A673 (cell line): ENCODE data around the gene SEMA6A. TPM values are rescaled to one million over a fixed set of nuclear protein-coding genes. Genes with fewer than 3 reads are reported as not detected.

Experiments used
- BruUV-seq: library from RNA; stranded (reverse); fragments of 400-500 nt; replicated peaks from 2 replicates; lab custom pipeline; 2021; lab: Mats Ljungman, UMichigan
- CTCF ChIA-PET: fragments of 300-600 bp; sonication (Branson Sonifier 250); formaldehyde crosslinking; loops from one replicate; lab custom pipeline; 2022; ENCODE audit warnings: antibody characterized with exemption; lab: Charles Lee
- POLR2A ChIA-PET: fragments of 300-600 bp; sonication (Branson Sonifier 250); formaldehyde crosslinking; loops from one replicate; lab custom pipeline; 2022; ENCODE audit warnings: antibody characterized with exemption; ENCODE audit not compliant: low non-redundant PET; lab: Charles Lee
- DNase-seq: peaks from one replicate; pipeline ENCODE4 v3.0.0-alpha.2; 2015; ENCODE audit warnings: low spot score
- H3K27ac ChIP-seq: fragments of 200-600 bp; sonication (generic); 2 replicates; pipeline ENCODE4 v1.5.1; 2016; ENCODE audit warnings: mixed run types, low read depth, mild to moderate bottlenecking, mixed read lengths, antibody characterized with exemption, low read length; ENCODE audit not compliant: poor library complexity, severe bottlenecking
- H3K27me3 ChIP-seq: fragments of 200-600 bp; sonication (generic); replicated peaks from 2 replicates; pipeline ENCODE4 v1.6.1; 2017; ENCODE audit warnings: mixed run types, low read depth, mild to moderate bottlenecking, mixed read lengths, antibody characterized with exemption, low read length; ENCODE audit not compliant: insufficient read depth, poor library complexity
- H3K36me3 ChIP-seq: fragments of 200-600 bp; sonication (generic); 2 replicates; pipeline ENCODE4 v1.6.1; 2016; ENCODE audit warnings: mixed run types, mild to moderate bottlenecking, mixed read lengths, antibody characterized with exemption, low read length; ENCODE audit not compliant: insufficient read depth, poor library complexity, severe bottlenecking
- H3K4me1 ChIP-seq: fragments of 200-600 bp; sonication (generic); 2 replicates; pipeline ENCODE4 v1.6.1; 2017; ENCODE audit warnings: mixed run types, mild to moderate bottlenecking, mixed read lengths, antibody characterized with exemption, low read length; ENCODE audit not compliant: insufficient read depth, poor library complexity, severe bottlenecking
- H3K4me3 ChIP-seq: fragments of 200-600 bp; sonication (generic); 2 replicates; pipeline ENCODE4 v1.5.1; 2016; ENCODE audit warnings: low read depth, mixed run types, mild to moderate bottlenecking, mixed read lengths, low read length; ENCODE audit not compliant: poor library complexity, severe bottlenecking
- H3K9me3 ChIP-seq: fragments of 200-600 bp; sonication (generic); 2 replicates; pipeline ENCODE4 v1.6.1; 2016; ENCODE audit warnings: mixed run types, low read depth, mild to moderate bottlenecking, mixed read lengths, antibody characterized with exemption, low read length; ENCODE audit not compliant: poor library complexity, severe bottlenecking
- EZH2 ChIP-seq: fragments of 200-600 bp; sonication (generic); IDR thresholded peaks from 2 replicates; pipeline ENCODE4 v1.6.1; 2017; ENCODE audit warnings: borderline replicate concordance, low read depth, mild to moderate bottlenecking, mixed read lengths, antibody characterized with exemption, low read length; ENCODE audit not compliant: poor library complexity, severe bottlenecking
- intact Hi-C: fragments of 100-400 bp; cut with micrococcal nuclease; formaldehyde crosslinking; loops from one replicate; pipeline ENCODE4 v1.10.0; 2022; ENCODE audit not compliant: unreplicated experiment
- total RNA-seq: library from RNA; stranded (reverse); gene quantifications from 2 replicates; pipeline ENCODE4 v1.2.3, GENCODE V29; 2021
- TF ChIP-seq, protein P1 (sequence below): fragments of 300-800, 200-600 bp; sonication (generic); conservative IDR thresholded peaks from 2 replicates; pipeline ENCODE4 v1.5.1; 2017; ENCODE audit warnings: low read depth, mild to moderate bottlenecking, antibody characterized with exemption, low read length, moderate library complexity, mixed read lengths

Gene SEMA6A
- total RNA-seq, 1 experiment from 2014 or later: 10.6 TPM

DNA sequence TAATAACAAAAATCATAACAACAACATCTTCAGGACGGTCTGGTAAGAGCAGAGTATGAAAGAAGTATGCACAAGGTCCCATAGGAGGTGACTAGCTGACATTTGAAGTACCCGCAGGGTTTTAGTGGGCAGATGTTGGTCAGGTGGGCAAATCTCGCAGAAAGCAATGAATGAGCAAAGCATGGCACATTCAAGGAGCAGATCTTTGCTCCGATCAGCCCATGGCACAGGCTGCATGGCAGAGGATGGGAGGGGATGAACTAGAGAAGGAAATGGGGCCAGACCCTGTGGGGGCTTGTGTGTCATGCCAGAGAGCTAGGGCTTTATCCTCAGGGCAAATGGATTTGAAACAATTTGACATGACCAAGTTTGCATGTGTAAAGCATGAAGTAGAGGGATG lies 90.0 kb downstream of the SEMA6A start:
- no TSS peak for BruUV-seq
- CTCF ChIA-PET: no interaction called here
- H3K36me3 ChIP-seq: no peaks in the 10 kb centered on the region
- no peaks in the 10 kb centered on the region for H3K9me3 ChIP-seq
- no peaks in the 10 kb centered on the region for H3K27me3 ChIP-seq
- DNase-seq: no peak
- H3K4me1 ChIP-seq: no peaks in the 10 kb centered on the region
- no peak overlapping the region for H3K4me3 ChIP-seq
- no peak overlapping the region for H3K27ac ChIP-seq
- TF ChIP-seq, protein P1, sequence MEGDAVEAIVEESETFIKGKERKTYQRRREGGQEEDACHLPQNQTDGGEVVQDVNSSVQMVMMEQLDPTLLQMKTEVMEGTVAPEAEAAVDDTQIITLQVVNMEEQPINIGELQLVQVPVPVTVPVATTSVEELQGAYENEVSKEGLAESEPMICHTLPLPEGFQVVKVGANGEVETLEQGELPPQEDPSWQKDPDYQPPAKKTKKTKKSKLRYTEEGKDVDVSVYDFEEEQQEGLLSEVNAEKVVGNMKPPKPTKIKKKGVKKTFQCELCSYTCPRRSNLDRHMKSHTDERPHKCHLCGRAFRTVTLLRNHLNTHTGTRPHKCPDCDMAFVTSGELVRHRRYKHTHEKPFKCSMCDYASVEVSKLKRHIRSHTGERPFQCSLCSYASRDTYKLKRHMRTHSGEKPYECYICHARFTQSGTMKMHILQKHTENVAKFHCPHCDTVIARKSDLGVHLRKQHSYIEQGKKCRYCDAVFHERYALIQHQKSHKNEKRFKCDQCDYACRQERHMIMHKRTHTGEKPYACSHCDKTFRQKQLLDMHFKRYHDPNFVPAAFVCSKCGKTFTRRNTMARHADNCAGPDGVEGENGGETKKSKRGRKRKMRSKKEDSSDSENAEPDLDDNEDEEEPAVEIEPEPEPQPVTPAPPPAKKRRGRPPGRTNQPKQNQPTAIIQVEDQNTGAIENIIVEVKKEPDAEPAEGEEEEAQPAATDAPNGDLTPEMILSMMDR: no peak
- no peak for TF ChIP-seq EZH2
- intact Hi-C loops: no loop called here
- POLR2A ChIA-PET: no interaction called here

DNA sequence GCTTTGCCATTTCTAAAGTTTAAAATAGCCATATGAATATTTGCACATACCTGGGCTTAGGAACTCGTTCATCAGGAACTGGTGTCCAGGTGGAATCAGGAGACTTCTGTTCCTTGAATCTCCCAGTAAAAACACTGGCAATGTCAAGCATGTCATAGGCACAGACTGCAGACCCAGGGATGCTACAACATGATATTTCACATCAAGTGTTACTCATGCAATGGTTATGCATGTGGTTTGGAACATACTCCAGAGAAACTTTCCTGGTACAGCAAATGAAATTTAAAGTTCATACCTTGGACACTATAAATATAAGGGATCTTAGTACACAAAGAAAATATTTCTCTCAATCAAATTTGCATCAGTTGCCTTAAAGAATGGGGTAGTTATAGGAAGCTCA lies 92.2 kb downstream of the SEMA6A start:
- no TSS peak for BruUV-seq
- H3K9me3 ChIP-seq: no peaks in the 10 kb centered on the region
- no peak overlapping the region for H3K27ac ChIP-seq
- H3K4me3 ChIP-seq: no peak overlapping the region
- H3K4me1 ChIP-seq: no peaks in the 10 kb centered on the region
- H3K36me3 ChIP-seq: no peaks in the 10 kb centered on the region
- CTCF ChIA-PET: no interaction called here
- intact Hi-C loops: no loop called here
- POLR2A ChIA-PET: interaction anchor here (0.7 kb wide), 1 partner anchor 10 kb away, joined by 4 read pairs; no protein-coding TSS in a partner anchor
- H3K27me3 ChIP-seq: no peaks in the 10 kb centered on the region
- no peak for TF ChIP-seq EZH2
- TF ChIP-seq, protein P1: no peak
- no peak for DNase-seq

DNA sequence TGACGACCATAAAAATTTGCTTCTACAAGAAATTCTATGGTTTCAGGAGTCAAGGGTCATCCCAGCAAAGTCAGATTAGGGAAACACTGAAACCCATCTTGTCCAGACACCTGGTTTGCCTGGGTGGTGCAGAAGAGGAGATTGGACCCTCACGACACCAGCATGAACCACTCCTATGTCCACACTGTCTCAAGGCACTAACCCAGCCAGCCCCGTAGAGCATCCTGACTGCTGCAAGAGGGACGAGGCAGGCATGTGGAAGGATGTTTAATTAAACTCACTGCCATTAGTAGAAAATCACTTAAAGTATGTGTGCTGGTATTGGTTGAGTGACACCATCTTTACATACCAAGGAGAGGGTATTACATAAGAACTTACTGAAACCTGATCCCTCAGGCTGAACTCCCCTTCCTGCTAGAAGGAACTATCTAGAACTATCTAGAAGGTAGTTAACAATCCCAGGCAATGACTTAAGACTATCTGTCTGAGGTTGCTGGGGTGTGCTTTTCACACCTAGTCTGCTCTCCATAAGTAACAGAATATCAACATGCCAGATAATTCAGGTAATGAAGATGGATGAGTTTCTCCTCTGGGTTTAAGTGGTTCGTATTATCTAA lies 93.6 kb downstream of the SEMA6A start:
- no peak for DNase-seq
- POLR2A ChIA-PET: no interaction called here
- BruUV-seq: no TSS peak
- CTCF ChIA-PET: no interaction called here
- TF ChIP-seq, protein P1: no peak
- no peak for TF ChIP-seq EZH2
- H3K4me3 ChIP-seq: no peak overlapping the region
- no peaks in the 10 kb centered on the region for H3K27me3 ChIP-seq
- no peaks in the 10 kb centered on the region for H3K36me3 ChIP-seq
- H3K9me3 ChIP-seq: peaks cover 6% of the 10 kb centered on the region
- no peak overlapping the region for H3K27ac ChIP-seq
- no peaks in the 10 kb centered on the region for H3K4me1 ChIP-seq
- intact Hi-C loops: no loop called here
